Tibial artery (tissue), 4 donors: ENCODE data around the gene MTMR8.

Experiments used
- DNase-seq, 2 donors: peaks; one replicate each; pipeline ENCODE4 v3.0.0-alpha.2; 2019
- H3K27ac ChIP-seq, 2 donors: fragments of 200-600 bp; sonication (generic) in 1 of 2; 1 replicate in 1 of 2; 2 replicates in 1 of 2; pipeline ENCODE4 v1.5.1; 2018 to 2019; ENCODE audit warnings: mild to moderate bottlenecking in 1 of 2
- H3K27me3 ChIP-seq, 2 donors: fragments of 200-600 bp; sonication (generic) in 1 of 2; one replicate each; pipeline versions ENCODE4 v1.5.1 to v1.6.0; 2016 to 2019
- H3K36me3 ChIP-seq, 3 donors: fragments of 200-600 bp; sonication (generic) in 2 of 3; one replicate each; pipeline ENCODE4 v1.5.1; 2016 to 2019; ENCODE audit warnings: mild to moderate bottlenecking in 2 of 3
- H3K4me1 ChIP-seq, 4 donors: fragments of 200-600 bp; sonication (generic) in 2 of 4; 1 replicate in 3 of 4; 2 replicates in 1 of 4; pipeline ENCODE4 v1.5.1; 2016 to 2019
- H3K4me3 ChIP-seq, 2 donors: fragments of 200-600 bp; sonication (generic) in 1 of 2; 1 replicate in 1 of 2; 2 replicates in 1 of 2; pipeline ENCODE4 v1.5.1; 2018 to 2019; ENCODE audit warnings: mild to moderate bottlenecking in 2 of 2
- H3K9me3 ChIP-seq, 3 donors: fragments of 200-600 bp; sonication (generic) in 1 of 3; one replicate each; pipeline ENCODE4 v1.5.1; 2016 to 2019
- CTCF ChIP-seq, 2 experiments: fragments of 200-600 bp in 1 of 2; fragments of 450-650 bp in 1 of 2; IDR thresholded peaks; one replicate each; pipeline ENCODE4 v1.5.1; 2017 to 2019; ENCODE audit warnings: antibody characterized with exemption in 2 of 2, mild to moderate bottlenecking in 1 of 2, moderate library complexity in 1 of 2
- intact Hi-C: fragments of 100-400 bp; cut with DNase I; formaldehyde crosslinking; loops from one replicate; pipeline ENCODE4 v1.15.0; 2023; ENCODE audit warnings: low total_unique reads

MTMR8 gene

GRCh38 chrX:64313624-64314023, 81.6 kb downstream of the MTMR8 start:
- Histone ChIP-seq H3K27ac (no peak overlapping the region), H3K9me3 (peaks cover 0 to 15% (median 8%) of the 10 kb centered on the region in 3 donors), H3K27me3 (no peaks in the 10 kb centered on the region), H3K4me3 (no peak overlapping the region), H3K4me1 (no peaks in the 10 kb centered on the region), H3K36me3 (peaks cover 0 to 6% (median 0%) of the 10 kb centered on the region in 3 donors)
- no peak for DNase-seq
- no peak for TF ChIP-seq CTCF (IDR thresholded peaks at IDR 0.05)
- intact Hi-C loops: no loop called here

- intact Hi-C loops: no loop called here
- no peak for DNase-seq
- H3K27ac ChIP-seq: no peak overlapping the region
- peaks cover 0 to 28% (median 3%) of the 10 kb centered on the region in 3 donors for H3K9me3 ChIP-seq
- no peak for TF ChIP-seq CTCF (IDR thresholded peaks at IDR 0.05)
- peaks cover 0 to 15% (median 0%) of the 10 kb centered on the region in 3 donors for H3K36me3 ChIP-seq
- no peaks in the 10 kb centered on the region for H3K4me1 ChIP-seq
- no peaks in the 10 kb centered on the region for H3K27me3 ChIP-seq
- no peak overlapping the region for H3K4me3 ChIP-seq
These were observed 88.5 kb downstream of the MTMR8 start for GRCh38 chrX:64306712-64307111.

DNA sequence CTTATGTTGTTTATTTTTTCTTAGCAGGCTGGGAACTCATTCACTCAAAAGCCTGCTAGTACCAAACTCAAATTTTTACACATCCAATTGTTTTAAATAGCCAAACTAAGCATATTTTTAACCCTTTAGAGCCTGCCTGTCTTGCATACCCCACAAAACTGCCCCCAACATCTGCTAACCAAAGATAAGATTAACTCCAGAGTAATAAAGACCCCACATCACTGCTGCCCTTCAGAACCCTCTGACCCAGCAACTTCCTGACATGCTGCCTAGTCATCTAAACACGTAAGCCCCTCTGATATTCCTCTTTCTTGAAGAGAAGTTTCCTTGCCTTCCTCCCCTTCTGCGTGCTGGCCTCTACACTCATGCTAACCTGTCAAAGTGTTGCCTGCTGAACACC, 104.1 kb downstream of the MTMR8 start:
- no peak overlapping the region for H3K27ac ChIP-seq
- intact Hi-C loops: no loop called here
- H3K27me3 ChIP-seq: no peaks in the 10 kb centered on the region
- H3K4me1 ChIP-seq: no peaks in the 10 kb centered on the region
- H3K9me3 ChIP-seq: peaks cover 0 to 5% (median 0%) of the 10 kb centered on the region in 3 donors
- no peaks in the 10 kb centered on the region for H3K36me3 ChIP-seq
- no peak overlapping the region for H3K4me3 ChIP-seq
- no peak for DNase-seq
- no peak for TF ChIP-seq CTCF (IDR thresholded peaks at IDR 0.05)

- H3K9me3 ChIP-seq: no peaks in the 10 kb centered on the region
- no peaks in the 10 kb centered on the region for H3K4me1 ChIP-seq
- no peak for DNase-seq
- no peak for TF ChIP-seq CTCF (IDR thresholded peaks at IDR 0.05)
- H3K4me3 ChIP-seq: no peak overlapping the region
- intact Hi-C loops: no loop called here
- H3K27ac ChIP-seq: no peak overlapping the region
- peaks cover 0 to 6% (median 4%) of the 10 kb centered on the region in 3 donors for H3K36me3 ChIP-seq
- no peaks in the 10 kb centered on the region for H3K27me3 ChIP-seq
These were observed 130.0 kb downstream of the MTMR8 start for GRCh38 chrX:64265265-64265664.

- intact Hi-C loops: no loop called here
- TF ChIP-seq CTCF (IDR thresholded peaks at IDR 0.05): no peak
- Histone ChIP-seq H3K4me3 (no peak within 1 kb of the TSS), H3K27me3 (no peaks in the 10 kb centered on the region), H3K9me3 (no peaks in the 10 kb centered on the region), H3K36me3 (no peaks in the 10 kb centered on the region), H3K27ac (no peak within 1 kb of the TSS), H3K4me1 (no peaks in the 10 kb centered on the region)
- DNase-seq: no peak
These were observed 164.9 kb downstream of the MTMR8 start, which contains the start of gene ASB12 for GRCh38 chrX:64230123-64230970. Gene ASB12 (minus strand): TSS chrX:64230607. CDS start chrX:64225650, 4,957 bp downstream.
